SK-N-SH treated with all-trans-retinoic acid at 6 μM for 48 hours (cell line): Measurements from ENCODE around the gene CTBP1.

Source experiments
- ATAC-seq: fragments of 200-7000 bp; cut with Tn5 transposase; 3 replicates; pipeline ENCODE4 v1.9.1; 2020; ENCODE audit warnings: mild to moderate bottlenecking, moderate library complexity
- ARNTL ChIP-seq: fragments of 450-650 bp; formaldehyde crosslinking; IDR thresholded peaks from 2 replicates; pipeline ENCODE4 v1.5.0; 2020; ENCODE audit warnings: low read depth, mild to moderate bottlenecking, moderate library complexity, borderline replicate concordance
- BACH2 ChIP-seq: fragments of 250-450 bp; sonication (Bioruptor Pico); IDR thresholded peaks from 2 replicates; pipeline ENCODE4 v1.9.0; 2021; ENCODE audit warnings: mild to moderate bottlenecking, borderline replicate concordance
- CREB5 ChIP-seq: fragments of 250-450 bp; sonication (Bioruptor Pico); IDR thresholded peaks from 2 replicates; pipeline ENCODE4 v1.5.1; 2020; ENCODE audit warnings: low read depth, mild to moderate bottlenecking, moderate library complexity
- CSDC2 ChIP-seq: fragments of 250-450 bp; sonication (Bioruptor Pico); IDR thresholded peaks from 2 replicates; pipeline ENCODE4 v1.5.0; 2020; ENCODE audit warnings: mild to moderate bottlenecking, moderate library complexity
- CSRNP3 ChIP-seq: fragments of 250-450 bp; sonication (Bioruptor Pico); IDR thresholded peaks from 2 replicates; pipeline ENCODE4 v1.5.1; 2021; ENCODE audit warnings: mild to moderate bottlenecking, moderate library complexity
- ESRRG ChIP-seq: fragments of 250-450 bp; sonication (Bioruptor Pico); IDR thresholded peaks from 2 replicates; pipeline ENCODE4 v1.6.1; 2021; ENCODE audit warnings: mild to moderate bottlenecking
- GLIS3 ChIP-seq: fragments of 250-450 bp; sonication (Bioruptor Pico); IDR thresholded peaks from 2 replicates; pipeline ENCODE4 v1.5.0; 2020; ENCODE audit warnings: mild to moderate bottlenecking, moderate library complexity
- ISL1 ChIP-seq: fragments of 250-450 bp; sonication (Bioruptor Pico); IDR thresholded peaks from 2 replicates; pipeline ENCODE4 v2.1.2; 2022; ENCODE audit warnings: mild to moderate bottlenecking, moderate library complexity
- OSR1 ChIP-seq: fragments of 250-450 bp; sonication (Bioruptor Pico); IDR thresholded peaks from 2 replicates; pipeline ENCODE4 v1.8.0; 2022; ENCODE audit warnings: moderate library complexity, mild to moderate bottlenecking, inconsistent platforms
- POU6F1 ChIP-seq: fragments of 250-450 bp; sonication (Bioruptor Pico); IDR thresholded peaks from 2 replicates; pipeline ENCODE4 v1.8.0; 2021; ENCODE audit warnings: low read depth, mild to moderate bottlenecking, moderate library complexity, borderline replicate concordance
- PPARA ChIP-seq: fragments of 250-450 bp; sonication (Bioruptor Pico); IDR thresholded peaks from 2 replicates; pipeline ENCODE4 v1.5.0; 2020; ENCODE audit warnings: mild to moderate bottlenecking, borderline replicate concordance
- RARB ChIP-seq: fragments of 250-450 bp; sonication (Bioruptor Pico); IDR thresholded peaks from 2 replicates; pipeline ENCODE4 v1.8.0; 2021; ENCODE audit warnings: mild to moderate bottlenecking, moderate library complexity
- SNAI2 ChIP-seq: fragments of 250-450 bp; sonication (Bioruptor Pico); IDR thresholded peaks from 2 replicates; pipeline ENCODE4 v1.5.0; 2020; ENCODE audit warnings: mild to moderate bottlenecking, moderate library complexity
- TCF4 ChIP-seq: fragments of 250-450 bp; sonication (Bioruptor Pico); IDR thresholded peaks from 2 replicates; pipeline ENCODE4 v1.8.0; 2021; ENCODE audit warnings: mild to moderate bottlenecking, moderate library complexity, borderline replicate concordance
- TOX ChIP-seq: fragments of 250-450 bp; sonication (Bioruptor Pico); IDR thresholded peaks from 2 replicates; pipeline ENCODE4 v1.8.0; 2021; ENCODE audit warnings: mild to moderate bottlenecking, moderate library complexity, borderline replicate concordance
- ZC3H10 ChIP-seq: fragments of 250-450 bp; sonication (Bioruptor Pico); IDR thresholded peaks from 2 replicates; pipeline ENCODE4 v1.5.1; 2021; ENCODE audit warnings: mild to moderate bottlenecking, moderate library complexity
- ZFP3 ChIP-seq: fragments of 250-450 bp; sonication (Bioruptor Pico); IDR thresholded peaks from 2 replicates; pipeline ENCODE4 v1.5.0; 2020; ENCODE audit warnings: mild to moderate bottlenecking, moderate library complexity
- ZFP30 ChIP-seq: fragments of 450-650 bp; formaldehyde crosslinking; IDR thresholded peaks from 2 replicates; pipeline ENCODE4 v1.5.0; 2022; ENCODE audit warnings: mild to moderate bottlenecking, moderate library complexity
- ZNF565 ChIP-seq: fragments of 450-650 bp; formaldehyde crosslinking; conservative IDR thresholded peaks from 2 replicates; pipeline ENCODE4 v1.5.0; 2020; ENCODE audit warnings: low read depth, mild to moderate bottlenecking, moderate library complexity
- ZNF70 ChIP-seq: fragments of 450-650 bp; formaldehyde crosslinking; IDR thresholded peaks from 2 replicates; pipeline ENCODE4 v1.5.0; 2020; ENCODE audit warnings: mild to moderate bottlenecking, moderate library complexity
- ZNF8 ChIP-seq: fragments of 450-650 bp; formaldehyde crosslinking; IDR thresholded peaks from 2 replicates; pipeline ENCODE4 v1.5.0; 2020; ENCODE audit warnings: mild to moderate bottlenecking, moderate library complexity
- TF ChIP-seq, protein P1 (sequence below): fragments of 250-450 bp; sonication (Bioruptor Pico); IDR thresholded peaks from 2 replicates; pipeline ENCODE4 v1.8.0; 2020; ENCODE audit warnings: mild to moderate bottlenecking, moderate library complexity, borderline replicate concordance
- TF ChIP-seq, protein P2 (sequence below): fragments of 250-450 bp; sonication (Bioruptor Pico); IDR thresholded peaks from 2 replicates; pipeline ENCODE4 v1.5.0; 2020; ENCODE audit warnings: mild to moderate bottlenecking, moderate library complexity

The CTBP1 gene

GRCh38 chr4:1212546-1213335 is 36.2 kb downstream of the CTBP1 start:
- TF ChIP-seq ZC3H10 (CRISPR knock-in tag) (no peak), SNAI2 (CRISPR knock-in tag) (no peak), ARNTL (CRISPR knock-in tag) (no peak), TOX (CRISPR knock-in tag) (no peak), BACH2 (CRISPR knock-in tag) (no peak), RARB (no peak), OSR1 (no peak), CSDC2 (CRISPR knock-in tag) (no peak), ZNF565 (no peak), POU6F1 (no peak), ISL1 (CRISPR knock-in tag) (no peak), ZNF8 (CRISPR knock-in tag) (no peak), ZFP30 (CRISPR knock-in tag) (no peak), ZNF70 (CRISPR knock-in tag) (no peak)
- no peak for ATAC-seq

DNA sequence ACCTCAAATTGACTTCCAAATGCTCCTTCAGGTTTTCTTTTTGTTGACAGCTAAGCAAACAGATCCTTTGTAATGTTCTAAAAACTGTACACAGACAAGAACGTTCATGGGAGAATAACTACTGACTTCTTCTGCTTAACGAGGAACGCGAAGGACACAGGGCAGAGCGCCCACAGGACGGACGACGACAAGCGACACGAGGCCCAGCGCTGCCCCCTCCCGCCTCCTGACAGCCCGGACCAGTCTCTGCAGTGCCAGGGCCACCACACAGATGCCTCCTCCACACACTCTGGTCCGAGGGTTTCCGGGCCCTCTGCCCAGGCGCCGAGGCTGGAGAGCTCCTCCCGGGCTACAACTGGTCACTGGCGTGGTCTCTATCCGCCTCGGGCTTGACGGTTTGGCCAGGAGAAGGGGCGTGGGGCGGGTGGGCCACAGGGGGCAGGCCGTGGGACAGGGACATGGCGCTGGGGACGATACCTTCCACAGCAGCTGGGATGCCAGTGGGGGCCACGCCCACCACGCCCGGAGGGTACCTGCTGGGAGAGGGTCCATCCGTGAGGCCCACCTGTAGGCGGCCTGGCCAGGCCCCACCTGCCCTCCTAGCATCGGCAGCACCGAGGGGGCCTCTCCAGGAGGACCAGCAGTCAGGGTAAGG is 36.9 kb downstream of the CTBP1 start:
- TF ChIP-seq ARNTL (CRISPR knock-in tag): no peak
- TF ChIP-seq POU6F1: no peak
- TF ChIP-seq ZFP30 (CRISPR knock-in tag): no peak
- no peak for TF ChIP-seq TOX (CRISPR knock-in tag)
- no peak for TF ChIP-seq ISL1 (CRISPR knock-in tag)
- TF ChIP-seq CSRNP3: no peak
- TF ChIP-seq ESRRG: no peak
- no peak for TF ChIP-seq SNAI2 (CRISPR knock-in tag)
- no peak for TF ChIP-seq CSDC2 (CRISPR knock-in tag)
- no peak for TF ChIP-seq BACH2 (CRISPR knock-in tag)
- TF ChIP-seq PPARA (CRISPR knock-in tag): no peak
- no peak for TF ChIP-seq CREB5 (CRISPR knock-in tag)

DNA sequence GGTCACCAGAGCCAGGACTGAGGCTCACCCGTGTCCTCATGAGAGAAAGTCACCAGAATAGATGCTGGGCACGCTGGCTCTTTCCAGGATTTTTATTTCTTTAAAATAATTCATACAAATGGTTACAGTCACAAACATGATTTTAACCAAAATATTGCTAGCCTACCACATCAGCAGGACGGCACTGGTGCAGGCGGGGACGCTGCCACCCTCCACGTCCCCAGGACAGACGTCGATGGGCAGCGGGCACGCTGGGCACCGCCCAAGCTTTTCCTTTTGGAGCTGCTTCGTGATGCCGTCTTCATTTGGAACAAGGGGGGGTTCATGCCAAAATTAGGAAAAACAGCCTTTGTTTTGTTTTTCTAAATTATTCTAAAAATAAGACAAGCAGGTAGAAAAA is 37.6 kb downstream of the CTBP1 start:
- no peak for ATAC-seq
- no peak for TF ChIP-seq TCF4 (CRISPR knock-in tag)
- TF ChIP-seq BACH2 (CRISPR knock-in tag): no peak
- TF ChIP-seq RARB: no peak
- TF ChIP-seq ZNF565: no peak
- no peak for TF ChIP-seq ARNTL (CRISPR knock-in tag)
- TF ChIP-seq ZC3H10 (CRISPR knock-in tag): no peak
- no peak for TF ChIP-seq ZFP30 (CRISPR knock-in tag)
- no peak for TF ChIP-seq ESRRG
- no peak for TF ChIP-seq TOX (CRISPR knock-in tag)
- TF ChIP-seq ZFP3 (CRISPR knock-in tag): no peak
- TF ChIP-seq SNAI2 (CRISPR knock-in tag): no peak
- no peak for TF ChIP-seq ZNF70 (CRISPR knock-in tag)
- TF ChIP-seq, protein P1, sequence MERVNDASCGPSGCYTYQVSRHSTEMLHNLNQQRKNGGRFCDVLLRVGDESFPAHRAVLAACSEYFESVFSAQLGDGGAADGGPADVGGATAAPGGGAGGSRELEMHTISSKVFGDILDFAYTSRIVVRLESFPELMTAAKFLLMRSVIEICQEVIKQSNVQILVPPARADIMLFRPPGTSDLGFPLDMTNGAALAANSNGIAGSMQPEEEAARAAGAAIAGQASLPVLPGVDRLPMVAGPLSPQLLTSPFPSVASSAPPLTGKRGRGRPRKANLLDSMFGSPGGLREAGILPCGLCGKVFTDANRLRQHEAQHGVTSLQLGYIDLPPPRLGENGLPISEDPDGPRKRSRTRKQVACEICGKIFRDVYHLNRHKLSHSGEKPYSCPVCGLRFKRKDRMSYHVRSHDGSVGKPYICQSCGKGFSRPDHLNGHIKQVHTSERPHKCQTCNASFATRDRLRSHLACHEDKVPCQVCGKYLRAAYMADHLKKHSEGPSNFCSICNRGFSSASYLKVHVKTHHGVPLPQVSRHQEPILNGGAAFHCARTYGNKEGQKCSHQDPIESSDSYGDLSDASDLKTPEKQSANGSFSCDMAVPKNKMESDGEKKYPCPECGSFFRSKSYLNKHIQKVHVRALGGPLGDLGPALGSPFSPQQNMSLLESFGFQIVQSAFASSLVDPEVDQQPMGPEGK (CRISPR knock-in tag): no peak
- no peak for TF ChIP-seq POU6F1
- TF ChIP-seq GLIS3 (CRISPR knock-in tag): no peak
- no peak for TF ChIP-seq ISL1 (CRISPR knock-in tag)
- TF ChIP-seq CSDC2 (CRISPR knock-in tag): no peak
- TF ChIP-seq, protein P2, sequence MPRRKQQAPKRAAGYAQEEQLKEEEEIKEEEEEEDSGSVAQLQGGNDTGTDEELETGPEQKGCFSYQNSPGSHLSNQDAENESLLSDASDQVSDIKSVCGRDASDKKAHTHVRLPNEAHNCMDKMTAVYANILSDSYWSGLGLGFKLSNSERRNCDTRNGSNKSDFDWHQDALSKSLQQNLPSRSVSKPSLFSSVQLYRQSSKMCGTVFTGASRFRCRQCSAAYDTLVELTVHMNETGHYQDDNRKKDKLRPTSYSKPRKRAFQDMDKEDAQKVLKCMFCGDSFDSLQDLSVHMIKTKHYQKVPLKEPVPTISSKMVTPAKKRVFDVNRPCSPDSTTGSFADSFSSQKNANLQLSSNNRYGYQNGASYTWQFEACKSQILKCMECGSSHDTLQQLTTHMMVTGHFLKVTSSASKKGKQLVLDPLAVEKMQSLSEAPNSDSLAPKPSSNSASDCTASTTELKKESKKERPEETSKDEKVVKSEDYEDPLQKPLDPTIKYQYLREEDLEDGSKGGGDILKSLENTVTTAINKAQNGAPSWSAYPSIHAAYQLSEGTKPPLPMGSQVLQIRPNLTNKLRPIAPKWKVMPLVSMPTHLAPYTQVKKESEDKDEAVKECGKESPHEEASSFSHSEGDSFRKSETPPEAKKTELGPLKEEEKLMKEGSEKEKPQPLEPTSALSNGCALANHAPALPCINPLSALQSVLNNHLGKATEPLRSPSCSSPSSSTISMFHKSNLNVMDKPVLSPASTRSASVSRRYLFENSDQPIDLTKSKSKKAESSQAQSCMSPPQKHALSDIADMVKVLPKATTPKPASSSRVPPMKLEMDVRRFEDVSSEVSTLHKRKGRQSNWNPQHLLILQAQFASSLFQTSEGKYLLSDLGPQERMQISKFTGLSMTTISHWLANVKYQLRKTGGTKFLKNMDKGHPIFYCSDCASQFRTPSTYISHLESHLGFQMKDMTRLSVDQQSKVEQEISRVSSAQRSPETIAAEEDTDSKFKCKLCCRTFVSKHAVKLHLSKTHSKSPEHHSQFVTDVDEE (CRISPR knock-in tag): no peak

More for the DNA sequence above, 36.9 kb downstream of the CTBP1 start:
- ATAC-seq: no peak
